PC-9 (cell line): Measurements from ENCODE around the gene PCDHB5. TPM values are rescaled to one million over a fixed set of nuclear protein-coding genes. Genes with fewer than 3 reads are reported as not detected.
"Not testable (repeated sequence)": the region's sequence is repeated elsewhere in the genome, so short reads cannot be mapped to it uniquely, and the experiment has no call there.

ENCODE experiments used
- BruUV-seq: library from RNA; stranded (reverse); fragments of 400-500 nt; replicated peaks from 2 replicates; lab custom pipeline; 2021; lab: Mats Ljungman, UMichigan
- CTCF ChIA-PET: fragments of 300-600 bp; sonication (Branson Sonifier 250); formaldehyde crosslinking; loops from one replicate; lab custom pipeline; 2022; ENCODE audit warnings: antibody characterized with exemption; lab: Charles Lee
- POLR2A ChIA-PET: fragments of 300-600 bp; sonication (Branson Sonifier 250); formaldehyde crosslinking; loops from one replicate; lab custom pipeline; 2022; ENCODE audit warnings: antibody characterized with exemption; ENCODE audit not compliant: unreplicated experiment; lab: Charles Lee
- DNase-seq, 2 experiments: peaks; one replicate each; pipeline versions ENCODE4 v3.0.0 to v3.0.0-alpha.2; 2015 to 2022; ENCODE audit warnings: mixed read lengths in 1 of 2
- H2AFZ ChIP-seq: fragments of 200-600 bp; sonication (generic); 2 replicates; pipeline ENCODE4 v1.8.1; 2017; ENCODE audit warnings: antibody characterized with exemption
- H3F3A ChIP-seq: fragments of 200-600 bp; sonication (generic); 2 replicates; pipeline ENCODE4 v1.8.1; 2017; ENCODE audit warnings: antibody characterized with exemption, mild to moderate bottlenecking, low read depth; ENCODE audit not compliant: insufficient read depth
- H3K27ac ChIP-seq: fragments of 200-600 bp; sonication (generic); 2 replicates; pipeline ENCODE4 v1.6.1; 2016; ENCODE audit warnings: mixed run types
- H3K27me3 ChIP-seq: fragments of 200-600 bp; sonication (generic); 2 replicates; pipeline ENCODE4 v1.6.1; 2016; ENCODE audit warnings: low read depth, mixed run types; ENCODE audit not compliant: insufficient read depth
- H3K36me3 ChIP-seq: fragments of 200-600 bp; sonication (generic); 2 replicates; pipeline ENCODE4 v1.6.1; 2016; ENCODE audit warnings: low read depth, mixed run types
- H3K4me1 ChIP-seq: fragments of 200-600 bp; sonication (generic); replicated peaks from 2 replicates; pipeline ENCODE4 v1.6.1; 2016; ENCODE audit warnings: mixed run types; ENCODE audit not compliant: insufficient read depth
- H3K4me2 ChIP-seq: fragments of 200-600 bp; sonication (generic); 2 replicates; pipeline ENCODE4 v1.6.1; 2017; ENCODE audit warnings: mixed run types
- H3K4me3 ChIP-seq: fragments of 200-600 bp; sonication (generic); 2 replicates; pipeline ENCODE4 v1.6.1; 2016; ENCODE audit warnings: mixed run types
- H3K79me2 ChIP-seq: fragments of 200-600 bp; sonication (generic); 2 replicates; pipeline ENCODE4 v1.6.1; 2017; ENCODE audit warnings: low read depth, mixed run types
- H3K9me2 ChIP-seq: fragments of 200-600 bp; sonication (generic); 2 replicates; pipeline ENCODE4 v1.8.1; 2017; ENCODE audit warnings: mild to moderate bottlenecking; ENCODE audit not compliant: insufficient read depth
- H3K9me3 ChIP-seq: fragments of 200-600 bp; sonication (generic); 2 replicates; pipeline ENCODE4 v1.8.1; 2016; ENCODE audit warnings: low read depth; ENCODE audit not compliant: insufficient read depth
- H4K20me1 ChIP-seq: fragments of 200-600 bp; sonication (generic); 2 replicates; pipeline ENCODE4 v1.8.1; 2017; ENCODE audit not compliant: insufficient read depth
- EZH2 ChIP-seq: fragments of 200-600 bp; sonication (generic); IDR thresholded peaks from 2 replicates; pipeline ENCODE4 v1.8.0; 2017; ENCODE audit warnings: antibody characterized with exemption, low read depth
- intact Hi-C: fragments of 100-400 bp; cut with micrococcal nuclease; formaldehyde crosslinking; loops from one replicate; pipeline ENCODE4 v1.10.0; 2022; ENCODE audit not compliant: unreplicated experiment
- total RNA-seq: library from RNA; stranded (reverse); gene quantifications from 2 replicates; pipeline ENCODE4 v1.2.3, GENCODE V29; 2021
- TF ChIP-seq, protein P1 (sequence below): fragments of 200-600 bp; sonication (generic); conservative IDR thresholded peaks from 2 replicates; pipeline ENCODE4 v1.6.1; 2017; ENCODE audit warnings: mixed run types, antibody characterized with exemption, mild to moderate bottlenecking, moderate library complexity

Gene PCDHB5
- total RNA-seq, 1 experiment from 2014 or later: not detected

DNA sequence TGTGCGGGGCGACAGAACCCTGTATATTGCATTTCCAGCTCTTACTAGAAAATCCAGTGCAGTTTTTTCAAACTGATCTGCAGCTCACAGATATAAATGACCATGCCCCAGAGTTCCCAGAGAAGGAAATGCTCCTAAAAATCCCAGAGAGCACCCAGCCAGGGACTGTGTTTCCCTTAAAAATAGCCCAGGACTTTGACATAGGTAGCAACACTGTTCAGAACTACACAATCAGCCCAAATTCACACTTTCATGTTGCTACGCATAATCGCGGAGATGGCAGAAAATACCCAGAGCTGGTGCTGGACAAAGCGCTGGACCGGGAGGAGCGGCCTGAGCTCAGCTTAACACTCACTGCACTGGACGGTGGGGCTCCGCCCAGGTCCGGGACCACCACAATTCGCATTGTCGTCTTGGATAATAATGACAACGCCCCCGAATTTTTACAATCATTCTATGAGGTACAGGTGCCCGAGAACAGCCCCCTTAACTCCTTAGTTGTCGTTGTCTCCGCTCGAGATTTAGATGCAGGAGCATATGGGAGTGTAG is 786 bp downstream of the PCDHB5 start:
- POLR2A ChIA-PET: no interaction called here
- intact Hi-C loops: no loop called here
- Histone ChIP-seq H3K79me2 (no peaks in the 10 kb centered on the region), H3K9me3 (no peaks in the 10 kb centered on the region), H3K36me3 (no peaks in the 10 kb centered on the region), H3K4me2 (no peak overlapping the region), H3K4me1 (no peaks in the 10 kb centered on the region), H3F3A (no peaks in the 10 kb centered on the region), H3K9me2 (no peaks in the 10 kb centered on the region), H3K27me3 (no peaks in the 10 kb centered on the region), H3K4me3 (no peak overlapping the region), H4K20me1 (no peaks in the 10 kb centered on the region), H2AFZ (no peak overlapping the region), H3K27ac (no peak overlapping the region)
- no TSS peak for BruUV-seq
- TF ChIP-seq, protein P1, sequence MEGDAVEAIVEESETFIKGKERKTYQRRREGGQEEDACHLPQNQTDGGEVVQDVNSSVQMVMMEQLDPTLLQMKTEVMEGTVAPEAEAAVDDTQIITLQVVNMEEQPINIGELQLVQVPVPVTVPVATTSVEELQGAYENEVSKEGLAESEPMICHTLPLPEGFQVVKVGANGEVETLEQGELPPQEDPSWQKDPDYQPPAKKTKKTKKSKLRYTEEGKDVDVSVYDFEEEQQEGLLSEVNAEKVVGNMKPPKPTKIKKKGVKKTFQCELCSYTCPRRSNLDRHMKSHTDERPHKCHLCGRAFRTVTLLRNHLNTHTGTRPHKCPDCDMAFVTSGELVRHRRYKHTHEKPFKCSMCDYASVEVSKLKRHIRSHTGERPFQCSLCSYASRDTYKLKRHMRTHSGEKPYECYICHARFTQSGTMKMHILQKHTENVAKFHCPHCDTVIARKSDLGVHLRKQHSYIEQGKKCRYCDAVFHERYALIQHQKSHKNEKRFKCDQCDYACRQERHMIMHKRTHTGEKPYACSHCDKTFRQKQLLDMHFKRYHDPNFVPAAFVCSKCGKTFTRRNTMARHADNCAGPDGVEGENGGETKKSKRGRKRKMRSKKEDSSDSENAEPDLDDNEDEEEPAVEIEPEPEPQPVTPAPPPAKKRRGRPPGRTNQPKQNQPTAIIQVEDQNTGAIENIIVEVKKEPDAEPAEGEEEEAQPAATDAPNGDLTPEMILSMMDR: no peak
- TF ChIP-seq EZH2: no peak
- DNase-seq: no peak
- CTCF ChIA-PET: no interaction called here

- H3K79me2 ChIP-seq, H2AFZ ChIP-seq, H3K27ac ChIP-seq, H3F3A ChIP-seq, DNase-seq, H3K9me3 ChIP-seq, H4K20me1 ChIP-seq, H3K4me1 ChIP-seq, H3K36me3 ChIP-seq, H3K9me2 ChIP-seq, H3K4me3 ChIP-seq, BruUV-seq, CTCF ChIA-PET, H3K4me2 ChIP-seq, H3K27me3 ChIP-seq, intact Hi-C loops: not testable (repeated sequence)
- POLR2A ChIA-PET: interaction anchor here (0.7 kb wide), 1 partner anchor 515 kb away, joined by 3 read pairs; no protein-coding TSS in a partner anchor
Observed at GRCh38 chr5:141137346-141137745, 2.3 kb downstream of the PCDHB5 start.

DNA sequence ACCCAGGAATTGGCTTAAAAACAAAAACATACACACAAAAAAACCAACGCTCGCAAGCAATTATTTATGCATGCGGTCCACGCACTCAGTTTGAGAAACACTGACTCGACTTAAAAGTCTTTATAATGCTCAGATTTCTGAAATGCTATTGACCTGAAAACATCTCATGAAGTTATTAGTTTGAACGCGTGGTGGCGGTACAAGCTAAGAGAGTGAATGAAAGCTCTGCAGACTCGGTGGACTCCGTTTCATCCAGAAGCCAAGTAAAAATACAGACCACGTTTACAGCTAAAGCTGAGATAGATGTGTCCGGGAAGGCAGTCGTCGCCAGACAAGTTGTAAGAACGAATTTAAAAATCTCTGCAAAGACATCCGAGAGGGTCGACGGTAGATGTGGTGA is 14.8 kb downstream of the PCDHB5 start, which contains the start of gene PCDHB6:
TSS of gene PCDHB6 (plus strand) at position 246 of the 400 bp plus-strand sequence. CDS start 201 bp downstream, outside the sequence.
- no TSS peak for BruUV-seq
- Histone ChIP-seq H3K4me3 (no peak within 1 kb of the TSS), H3F3A (no peaks in the 10 kb centered on the region), H3K4me1 (no peaks in the 10 kb centered on the region), H3K27me3 (no peaks in the 10 kb centered on the region), H3K36me3 (no peaks in the 10 kb centered on the region), H3K79me2 (no peaks in the 10 kb centered on the region), H4K20me1 (no peaks in the 10 kb centered on the region), H3K9me3 (no peaks in the 10 kb centered on the region), H3K4me2 (no peak within 1 kb of the TSS), H2AFZ (no peak within 1 kb of the TSS), H3K9me2 (no peaks in the 10 kb centered on the region), H3K27ac (no peak within 1 kb of the TSS)
- DNase-seq: no peak
- intact Hi-C loops: no loop called here
- ChIA-PET CTCF (no interaction called here), POLR2A (no interaction called here)
- TF ChIP-seq, protein P1: no peak; the same call in 1 of the 2 replicates
- TF ChIP-seq EZH2: no peak
